Endodermal cell (in vitro differentiated cells): ENCODE results near the gene RNF121. TPM values are rescaled to one million over a fixed set of nuclear protein-coding genes. Genes with fewer than 3 reads are reported as not detected.

Source experiments
- DNase-seq: peaks from one replicate; pipeline ENCODE4 v3.0.0-alpha.2; 2017
- H3K27ac ChIP-seq: 2 replicates; pipeline ENCODE4 v1.5.1; 2013; ENCODE audit warnings: mild to moderate bottlenecking, low read depth, low read length, moderate library complexity
- H3K27me3 ChIP-seq: 2 replicates; pipeline ENCODE4 v1.6.1; 2013; ENCODE audit warnings: mild to moderate bottlenecking, low read length, moderate library complexity; ENCODE audit not compliant: insufficient read depth, control insufficient read depth, poor library complexity, severe bottlenecking
- H3K36me3 ChIP-seq: 2 replicates; pipeline ENCODE4 v1.7.0; 2013; ENCODE audit warnings: mild to moderate bottlenecking, low read length, moderate library complexity; ENCODE audit not compliant: control insufficient read depth, insufficient read depth
- H3K4me1 ChIP-seq: one replicate; pipeline ENCODE4 v1.7.0; 2013; ENCODE audit warnings: low read length; ENCODE audit not compliant: control insufficient read depth, insufficient read depth
- H3K4me3 ChIP-seq: 2 replicates; pipeline ENCODE4 v1.5.1; 2013; ENCODE audit warnings: mild to moderate bottlenecking, low read length, moderate library complexity
- H3K9ac ChIP-seq: 2 replicates; pipeline ENCODE4 v1.6.1; 2013; ENCODE audit warnings: mild to moderate bottlenecking, low read length, moderate library complexity; ENCODE audit not compliant: poor library complexity, severe bottlenecking; ENCODE audit errors: extremely low read depth
- H3K9me3 ChIP-seq: 2 replicates; pipeline ENCODE4 v1.6.1; 2013; ENCODE audit warnings: mild to moderate bottlenecking, low read length, moderate library complexity; ENCODE audit not compliant: control insufficient read depth
- H3K27ac Mint-ChIP-seq: 2 replicates; pipeline ENCODE4 v1.8.0; 2020; ENCODE audit warnings: mixed read lengths
- H3K27me3 Mint-ChIP-seq: 2 replicates; pipeline ENCODE4 v1.8.0; 2021; ENCODE audit warnings: mild to moderate bottlenecking, mixed read lengths; ENCODE audit not compliant: insufficient read depth
- H3K36me3 Mint-ChIP-seq: 2 replicates; pipeline ENCODE4 v1.8.0; 2020; ENCODE audit warnings: low read depth, mixed read lengths
- H3K4me1 Mint-ChIP-seq: 2 replicates; pipeline ENCODE4 v1.8.0; 2020; ENCODE audit warnings: mixed read lengths
- H3K4me3 Mint-ChIP-seq: 2 replicates; pipeline ENCODE4 v1.8.0; 2020; ENCODE audit warnings: mild to moderate bottlenecking, moderate library complexity, mixed read lengths
- H3K9me3 Mint-ChIP-seq: 2 replicates; pipeline ENCODE4 v1.8.0; 2020; ENCODE audit warnings: mild to moderate bottlenecking, mixed read lengths
- WGBS, 2 experiments: methylation state at CpG; one replicate each; pipeline versions ENCODE4 v1.1.5 to v1.1.7; 2013; ENCODE audit warnings: missing lambda C conversion rate in 2 of 2, mixed read lengths in 1 of 2; ENCODE audit not compliant: insufficient coverage in 1 of 2, insufficient read length in 1 of 2; 5-methylcytosine and 5-hydroxymethylcytosine counted together
- total RNA-seq, 2 donors: library from RNA; stranded (reverse); fragmentation: NEBNext Ultra II Directional in 1 of 2; extraction: Animal tissue kit (Norgen Biotek cat#: 25700) in 1 of 2; gene quantifications; 2 replicates in 1 of 2; 3 replicates in 1 of 2; pipeline ENCODE4 v1.2.1, GENCODE V29; 2021
- TF ChIP-seq, protein P1 (sequence below): fragments of 200-600 bp; sonication (generic); conservative IDR thresholded peaks from 2 replicates; pipeline ENCODE4 v1.5.0; 2021; ENCODE audit warnings: antibody characterized with exemption, mild to moderate bottlenecking

Gene RNF121
- total RNA-seq, 2 donors from 2014 or later = 50.9 to 52.2 TPM

DNA sequence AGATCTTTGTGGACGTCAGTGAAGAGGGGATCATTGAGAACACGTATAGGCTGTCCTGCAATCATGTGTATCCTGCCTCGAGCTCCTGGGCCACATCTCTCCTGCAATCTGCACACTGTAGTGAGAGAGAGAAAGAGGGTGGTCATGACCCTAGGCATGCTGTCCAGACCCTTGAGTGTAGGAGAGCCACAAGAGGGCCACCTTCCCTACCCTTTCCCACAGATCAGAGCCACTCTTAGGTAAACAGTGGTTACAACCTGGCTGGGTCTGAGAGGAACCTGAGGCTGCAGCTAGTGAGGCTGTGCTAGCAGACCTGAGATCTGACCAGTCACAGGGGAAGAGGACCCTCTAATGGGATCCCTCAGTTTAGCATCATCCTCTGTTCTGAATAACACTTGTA is 65.9 kb downstream of the RNF121 start:
- H3K27ac Mint-ChIP-seq = peak overlapping the region; percentile 1
- Histone ChIP-seq H3K36me3 (peaks cover 35% of the 10 kb centered on the region), H3K4me3 (no peak overlapping the region), H3K27me3 (no peaks in the 10 kb centered on the region), H3K4me1 (peaks cover 19% of the 10 kb centered on the region), H3K9me3 (no peaks in the 10 kb centered on the region), H3K9ac (no peak overlapping the region), H3K27ac (no peak overlapping the region)
- WGBS, 2 experiments = 92 to 97% methylated on average over 2 to 3 of the region's 3 CpGs
- peaks cover 6% of the 10 kb centered on the region for H3K4me1 Mint-ChIP-seq
- DNase-seq = peak; percentile 48
- peaks cover 29% of the 10 kb centered on the region for H3K36me3 Mint-ChIP-seq
- no peak overlapping the region for H3K4me3 Mint-ChIP-seq
- no peaks in the 10 kb centered on the region for H3K9me3 Mint-ChIP-seq
- no peaks in the 10 kb centered on the region for H3K27me3 Mint-ChIP-seq
- TF ChIP-seq, protein P1, sequence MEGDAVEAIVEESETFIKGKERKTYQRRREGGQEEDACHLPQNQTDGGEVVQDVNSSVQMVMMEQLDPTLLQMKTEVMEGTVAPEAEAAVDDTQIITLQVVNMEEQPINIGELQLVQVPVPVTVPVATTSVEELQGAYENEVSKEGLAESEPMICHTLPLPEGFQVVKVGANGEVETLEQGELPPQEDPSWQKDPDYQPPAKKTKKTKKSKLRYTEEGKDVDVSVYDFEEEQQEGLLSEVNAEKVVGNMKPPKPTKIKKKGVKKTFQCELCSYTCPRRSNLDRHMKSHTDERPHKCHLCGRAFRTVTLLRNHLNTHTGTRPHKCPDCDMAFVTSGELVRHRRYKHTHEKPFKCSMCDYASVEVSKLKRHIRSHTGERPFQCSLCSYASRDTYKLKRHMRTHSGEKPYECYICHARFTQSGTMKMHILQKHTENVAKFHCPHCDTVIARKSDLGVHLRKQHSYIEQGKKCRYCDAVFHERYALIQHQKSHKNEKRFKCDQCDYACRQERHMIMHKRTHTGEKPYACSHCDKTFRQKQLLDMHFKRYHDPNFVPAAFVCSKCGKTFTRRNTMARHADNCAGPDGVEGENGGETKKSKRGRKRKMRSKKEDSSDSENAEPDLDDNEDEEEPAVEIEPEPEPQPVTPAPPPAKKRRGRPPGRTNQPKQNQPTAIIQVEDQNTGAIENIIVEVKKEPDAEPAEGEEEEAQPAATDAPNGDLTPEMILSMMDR = peak; percentile 50

DNA sequence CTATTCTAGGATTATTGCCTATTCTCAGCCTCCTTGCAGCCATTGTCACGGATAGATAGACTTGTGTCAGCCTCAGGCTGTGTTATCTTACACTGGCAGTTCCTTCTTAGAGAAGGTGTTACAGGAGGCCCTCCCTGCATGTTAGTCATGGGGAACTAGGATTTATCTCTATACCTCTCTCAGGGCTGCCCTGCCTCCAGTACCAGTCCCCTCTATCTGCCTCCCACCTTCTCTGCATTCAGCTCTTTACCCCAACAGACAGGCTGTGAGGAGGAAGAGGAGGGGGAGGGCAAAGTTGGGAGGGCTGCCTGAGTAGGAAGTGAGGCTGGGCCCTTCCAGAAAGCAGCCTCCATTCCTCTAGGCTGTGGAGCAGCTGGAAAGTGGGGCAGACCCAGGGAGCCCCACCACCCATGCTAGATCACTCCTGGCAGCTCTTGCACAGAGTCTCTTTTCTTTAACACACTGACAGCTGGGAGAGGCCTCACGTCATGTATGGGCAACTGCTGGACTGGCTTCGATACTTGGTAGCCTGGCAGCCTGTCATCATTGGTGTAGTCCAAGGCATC is 67.0 kb downstream of the RNF121 start:
- Mint-ChIP-seq H3K4me3 (no peak overlapping the region), H3K27ac (peak overlapping the region; percentile 17), H3K4me1 (peaks cover 6% of the 10 kb centered on the region), H3K9me3 (no peaks in the 10 kb centered on the region), H3K27me3 (no peaks in the 10 kb centered on the region), H3K36me3 (peaks cover 30% of the 10 kb centered on the region)
- no peaks in the 10 kb centered on the region for H3K27me3 ChIP-seq
- H3K9ac ChIP-seq = no peak overlapping the region
- peaks cover 32% of the 10 kb centered on the region for H3K36me3 ChIP-seq
- peak; percentile 47 for DNase-seq
- H3K27ac ChIP-seq = no peak overlapping the region
- H3K9me3 ChIP-seq = no peaks in the 10 kb centered on the region
- no peak overlapping the region for H3K4me3 ChIP-seq
- H3K4me1 ChIP-seq = peaks cover 19% of the 10 kb centered on the region
- 74 to 90% methylated on average over 3 of the region's 3 CpGs for WGBS, 2 experiments
- TF ChIP-seq, protein P1 = no peak

DNA sequence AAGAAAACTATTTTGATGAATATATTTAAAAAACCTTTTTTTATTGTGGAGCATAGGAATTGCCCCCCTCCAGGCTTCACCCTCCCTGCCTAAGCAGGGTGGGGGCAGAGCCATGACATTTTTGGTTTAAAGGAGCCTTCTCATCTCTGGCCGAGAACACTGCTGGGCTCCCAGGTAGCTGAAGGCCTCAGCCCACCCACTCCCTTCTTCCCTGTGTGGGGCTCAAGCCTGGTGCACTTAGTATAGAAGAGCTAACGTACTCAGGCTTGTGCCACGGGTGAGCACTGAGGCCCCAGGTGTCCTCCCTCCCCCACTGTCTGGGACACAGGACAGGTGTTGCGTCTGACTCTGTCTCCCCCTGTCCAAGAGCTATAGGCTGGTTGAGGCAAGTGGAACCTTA is 67.7 kb downstream of the RNF121 start:
- Histone ChIP-seq H3K27ac (no peak overlapping the region), H3K36me3 (peaks cover 28% of the 10 kb centered on the region), H3K9me3 (no peaks in the 10 kb centered on the region), H3K9ac (no peak overlapping the region), H3K27me3 (no peaks in the 10 kb centered on the region), H3K4me1 (peaks cover 19% of the 10 kb centered on the region), H3K4me3 (no peak overlapping the region)
- TF ChIP-seq, protein P1 = no peak
- H3K4me1 Mint-ChIP-seq = peaks cover 6% of the 10 kb centered on the region
- DNase-seq = no peak
- no peaks in the 10 kb centered on the region for H3K9me3 Mint-ChIP-seq
- H3K27ac Mint-ChIP-seq = no peak overlapping the region
- 94 to 100% methylated on average over 3 to 4 of the region's 4 CpGs for WGBS, 2 experiments
- H3K27me3 Mint-ChIP-seq = no peaks in the 10 kb centered on the region
- H3K36me3 Mint-ChIP-seq = peaks cover 30% of the 10 kb centered on the region
- no peak overlapping the region for H3K4me3 Mint-ChIP-seq
